ENCODE data around the gene TEX55. TPM values are rescaled to one million over a fixed set of nuclear protein-coding genes. Genes with fewer than 3 reads are reported as not detected.

The TEX55 gene
- total and polyA plus RNA-seq, 2 donors (not counting 1 experiment from before 2014, with no cell fraction given) = not detected

GRCh38 chr3:119195911-119196310, 49.9 kb downstream of the TEX55 start:
- ChIA-PET CTCF (no interaction called here), POLR2A (no interaction called here)
- intact Hi-C loops (cut with micrococcal nuclease) = no loop called here
- no peak overlapping the region for H3K27ac ChIP-seq (ENCODE audit: low read length in 2 of 2)
- Mint-ChIP-seq H3K4me3 (no peak overlapping the region), H3K4me1 (no peaks in the 10 kb centered on the region), H3K27ac (no peak overlapping the region), H3K27me3 (peaks cover 8% of the 10 kb centered on the region), H3K9me3 (ENCODE audit: insufficient read depth) (no peaks in the 10 kb centered on the region)
- no peaks in the 10 kb centered on the region for H3K36me3 ChIP-seq (replicated peaks in 1 of 2; ENCODE audit: control extremely low read depth in 1 of 2, control insufficient read depth in 1 of 2, extremely low read depth in 1 of 2, insufficient read depth in 2 of 2, low read length in 1 of 2)
- no peaks in the 10 kb centered on the region for H3K4me1 ChIP-seq (ENCODE audit: control insufficient read depth in 2 of 2, insufficient read depth in 2 of 2, low read length in 2 of 2)
- H3K4me2 ChIP-seq (replicated peaks; ENCODE audit: low read depth, low read length, poor library complexity, severe bottlenecking) = no peak overlapping the region
- no peak for DNase-seq
- H3K9me3 ChIP-seq (ENCODE audit: control extremely low read depth in 1 of 3, control insufficient read depth in 2 of 3, insufficient read depth in 1 of 3, low read length in 2 of 3) = no peaks in the 10 kb centered on the region
- no peaks in the 10 kb centered on the region for H3K27me3 ChIP-seq (replicated peaks in 1 of 4; ENCODE audit: control extremely low read depth in 1 of 4, control insufficient read depth in 3 of 4, insufficient read depth in 4 of 4, low read length in 3 of 4)
- WGBS (ENCODE audit: insufficient coverage) = 89% methylated on average over 1 of the region's 1 CpG
- no peak overlapping the region for H2AFZ ChIP-seq (ENCODE audit: insufficient read depth, low read depth, low read length, poor library complexity, severe bottlenecking)
- no peak overlapping the region for H3K9ac ChIP-seq (ENCODE audit: low read length)
- no peaks in the 10 kb centered on the region for H4K20me1 ChIP-seq (ENCODE audit: control insufficient read depth, insufficient read depth, low read length, poor library complexity, severe bottlenecking)
- ATAC-seq (ENCODE audit: low read depth) = no peak
- no peak overlapping the region for H3K4me3 ChIP-seq (ENCODE audit: control extremely low read depth in 1 of 5, extremely low read depth in 1 of 5, insufficient read depth in 1 of 5, low read depth in 2 of 5, low read length in 4 of 5)
- H3K79me2 ChIP-seq (ENCODE audit: control insufficient read depth, insufficient read depth, low read length) = no peaks in the 10 kb centered on the region
- TF ChIP-seq EZH2 (IDR thresholded peaks at IDR 0.05; ENCODE audit: borderline replicate concordance, insufficient read depth, low read depth, low read length, poor library complexity, severe bottlenecking) (no peak), CTCF (IDR thresholded peaks at IDR 0.05) (no peak)

Other genes with a start within 250 kb of the TEX55 start
- not detected in 2 replicates for gene IGSF11, start 111.3 kb upstream of the TEX55 start, total RNA-seq
- 0.30 TPM in 1 of 2 replicates, not detected in the other for gene IGSF11, start 111.3 kb upstream of the TEX55 start, polyA plus RNA-seq
- not detected in 2 replicates for gene UPK1B, start 27.4 kb downstream of the TEX55 start, total RNA-seq
- not detected in 2 replicates for gene UPK1B, start 27.4 kb downstream of the TEX55 start, polyA plus RNA-seq
- 19.3 and 21.9 TPM in 2 replicates for gene B4GALT4, start 94.7 kb downstream of the TEX55 start, total RNA-seq
- gene B4GALT4, start 94.7 kb downstream of the TEX55 start, polyA plus RNA-seq = 7.1 and 19.0 TPM in 2 replicates
- 7.8 and 8.3 TPM in 2 replicates for gene ARHGAP31, start 148.2 kb downstream of the TEX55 start, total RNA-seq
- 1.6 and 3.5 TPM in 2 replicates for gene ARHGAP31, start 148.2 kb downstream of the TEX55 start, polyA plus RNA-seq

All from B cell (primary cell).